Tibial nerve (tissue), 4 donors: ENCODE results near the gene OTUD5. TPM values are rescaled to one million over a fixed set of nuclear protein-coding genes. Genes with fewer than 3 reads are reported as not detected.

ENCODE experiments used
- DNase-seq, 2 donors: peaks; one replicate each; pipeline ENCODE4 v3.0.0-alpha.2; 2019; ENCODE audit warnings: low spot score in 2 of 2
- H3K27ac ChIP-seq, 4 donors: fragments of 200-600 bp; sonication (generic) in 3 of 4; one replicate each; pipeline ENCODE4 v1.5.1; 2017 to 2019; ENCODE audit warnings: mild to moderate bottlenecking in 1 of 4
- H3K27me3 ChIP-seq, 2 donors: fragments of 200-600 bp; sonication (generic) in 1 of 2; one replicate each; pipeline versions ENCODE4 v1.5.1 to v1.6.0; 2017 to 2019
- H3K36me3 ChIP-seq, 3 donors: fragments of 200-600 bp; sonication (generic); one replicate each; pipeline ENCODE4 v1.5.1; 2018 to 2019
- H3K4me1 ChIP-seq, 4 donors: fragments of 200-600 bp; sonication (generic) in 3 of 4; one replicate each; pipeline ENCODE4 v1.5.1; 2017 to 2019
- H3K4me3 ChIP-seq, 4 donors: fragments of 200-600 bp; sonication (generic) in 3 of 4; one replicate each; pipeline ENCODE4 v1.5.1; 2017 to 2019; ENCODE audit warnings: mild to moderate bottlenecking in 1 of 4, moderate library complexity in 1 of 4
- H3K9me3 ChIP-seq, 4 donors: fragments of 200-600 bp; sonication (generic) in 3 of 4; one replicate each; pipeline ENCODE4 v1.5.1; 2017 to 2019
- EP300 ChIP-seq, 2 donors: sonication (generic); formaldehyde crosslinking; IDR thresholded peaks; one replicate each; pipeline ENCODE4 v1.6.1; 2017; ENCODE audit warnings: antibody characterized with exemption in 2 of 2, mild to moderate bottlenecking in 1 of 2
- POLR2A ChIP-seq, 2 donors: fragments of 450-650 bp; IDR thresholded peaks; one replicate each; pipeline ENCODE4 v1.6.1; 2017; ENCODE audit warnings: antibody characterized with exemption in 2 of 2, mild to moderate bottlenecking in 2 of 2, moderate library complexity in 2 of 2
- WGBS, 2 donors: methylation state at CpG; one replicate each; pipeline ENCODE4 v1.1.5; 2018; 5-methylcytosine and 5-hydroxymethylcytosine counted together
- total RNA-seq, 4 donors: library from RNA; depleted of rRNA; stranded (reverse); fragments of >200 nt; gene quantifications; one replicate each; pipeline ENCODE4 v1.1.0, GENCODE V29; 2016
- TF ChIP-seq, protein P1 (sequence below), 5 experiments: fragments of 200-600 bp in 3 of 5; fragments of 450-650 bp in 2 of 5; sonication (generic) in 3 of 5; IDR thresholded peaks; one replicate each; pipeline ENCODE4 v1.5.1; 2016 to 2019; ENCODE audit warnings: antibody characterized with exemption in 5 of 5, mild to moderate bottlenecking in 3 of 5, moderate library complexity in 2 of 5

OTUD5 gene
- total RNA-seq, 4 donors from 2014 or later: 39.8 to 79.2 (median 51.6) TPM

DNA sequence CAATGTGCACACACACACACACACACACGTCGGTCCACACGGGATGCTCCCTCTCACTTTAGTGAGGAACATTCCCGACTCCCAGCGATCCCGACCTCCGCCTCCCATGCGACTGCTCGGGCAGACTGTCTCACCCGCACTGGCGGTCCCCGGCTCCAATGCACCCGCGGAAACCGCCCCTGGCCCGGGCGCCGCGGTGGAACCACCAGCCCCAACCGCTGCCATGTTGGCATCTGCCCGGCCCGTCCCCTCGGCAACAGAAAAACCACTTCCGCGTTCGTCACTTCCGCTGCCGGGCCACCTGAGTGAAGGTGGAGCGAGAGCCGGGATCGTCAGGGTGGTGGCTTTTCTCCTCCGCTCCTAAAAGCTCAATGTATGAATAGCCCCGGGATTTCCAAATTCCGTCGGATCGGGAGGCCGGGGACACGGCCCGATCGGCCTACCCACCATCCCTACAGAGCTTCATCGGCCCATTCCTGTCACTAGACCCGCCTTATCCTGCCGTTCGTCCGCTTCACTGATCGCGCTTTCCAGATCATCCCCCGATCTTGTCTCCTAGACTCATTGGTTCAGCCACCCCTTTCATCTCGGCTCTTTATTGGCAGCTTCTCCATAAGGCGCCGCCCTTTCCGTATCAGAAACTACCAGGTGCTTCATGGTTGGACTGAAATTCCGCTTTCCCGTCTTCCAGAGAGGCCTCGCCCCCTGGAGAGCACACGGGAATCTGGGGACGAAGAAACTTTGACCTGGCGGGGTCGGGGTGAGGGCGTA, 45.8 kb downstream of the OTUD5 start, which contains the start of gene SLC35A2:
Gene SLC35A2, minus strand, starts transcription at position 235 of the 771 bp plus-strand sequence. Its CDS starts 10 bp downstream, at position 225.
- DNase-seq: peak; percentile 68 to 71
- H3K27ac ChIP-seq: peak within 1 kb of the TSS; percentile 64 to 89 (median 78)
- peaks cover 0 to 17% (median 0%) of the 10 kb centered on the region in 3 donors for H3K36me3 ChIP-seq
- WGBS, 2 donors: 0 to 35% methylated on average over 21 to 47 of the region's 60 CpGs
- H3K4me1 ChIP-seq: peaks cover 0 to 17% (median 0%) of the 10 kb centered on the region in 4 donors
- H3K9me3 ChIP-seq: no peaks in the 10 kb centered on the region
- TF ChIP-seq, protein P1, sequence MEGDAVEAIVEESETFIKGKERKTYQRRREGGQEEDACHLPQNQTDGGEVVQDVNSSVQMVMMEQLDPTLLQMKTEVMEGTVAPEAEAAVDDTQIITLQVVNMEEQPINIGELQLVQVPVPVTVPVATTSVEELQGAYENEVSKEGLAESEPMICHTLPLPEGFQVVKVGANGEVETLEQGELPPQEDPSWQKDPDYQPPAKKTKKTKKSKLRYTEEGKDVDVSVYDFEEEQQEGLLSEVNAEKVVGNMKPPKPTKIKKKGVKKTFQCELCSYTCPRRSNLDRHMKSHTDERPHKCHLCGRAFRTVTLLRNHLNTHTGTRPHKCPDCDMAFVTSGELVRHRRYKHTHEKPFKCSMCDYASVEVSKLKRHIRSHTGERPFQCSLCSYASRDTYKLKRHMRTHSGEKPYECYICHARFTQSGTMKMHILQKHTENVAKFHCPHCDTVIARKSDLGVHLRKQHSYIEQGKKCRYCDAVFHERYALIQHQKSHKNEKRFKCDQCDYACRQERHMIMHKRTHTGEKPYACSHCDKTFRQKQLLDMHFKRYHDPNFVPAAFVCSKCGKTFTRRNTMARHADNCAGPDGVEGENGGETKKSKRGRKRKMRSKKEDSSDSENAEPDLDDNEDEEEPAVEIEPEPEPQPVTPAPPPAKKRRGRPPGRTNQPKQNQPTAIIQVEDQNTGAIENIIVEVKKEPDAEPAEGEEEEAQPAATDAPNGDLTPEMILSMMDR (IDR thresholded peaks at IDR 0.05): no peak
- TF ChIP-seq POLR2A (IDR thresholded peaks at IDR 0.05) (peak in 1 of 2 donors; percentile 56), EP300 (IDR thresholded peaks at IDR 0.05) (peak in 1 of 2 donors; percentile 76)
- H3K27me3 ChIP-seq: no peaks in the 10 kb centered on the region
- H3K4me3 ChIP-seq: peak within 1 kb of the TSS; percentile 43 to 77 (median 56)

DNA sequence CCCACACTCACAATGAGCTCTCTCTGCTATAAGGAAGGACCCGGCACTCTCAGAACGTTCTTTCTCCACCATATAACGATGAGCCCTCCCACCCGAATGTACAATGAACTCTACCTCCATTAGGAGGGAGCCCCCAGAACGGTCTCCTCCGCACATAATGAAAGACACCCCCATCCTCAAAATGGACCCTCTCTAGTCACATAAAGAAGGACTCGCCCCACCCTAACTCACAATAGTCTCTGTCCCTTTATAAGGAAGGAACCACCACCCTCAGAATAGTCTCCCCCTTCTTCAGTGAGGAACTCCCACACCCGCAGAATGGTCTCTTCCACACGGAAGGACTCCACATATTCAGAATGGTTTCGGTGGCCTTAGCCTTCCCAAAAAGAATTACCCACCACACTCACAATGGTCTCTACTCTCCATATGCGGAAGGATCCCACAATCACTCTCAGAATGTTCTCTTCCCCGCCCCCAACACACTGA, 46.4 kb downstream of the OTUD5 start:
- WGBS, 2 donors: 0 to 36% methylated on average over 8 to 12 of the region's 12 CpGs
- H3K4me3 ChIP-seq: peak overlapping the region; percentile 43 to 77 (median 56)

DNA sequence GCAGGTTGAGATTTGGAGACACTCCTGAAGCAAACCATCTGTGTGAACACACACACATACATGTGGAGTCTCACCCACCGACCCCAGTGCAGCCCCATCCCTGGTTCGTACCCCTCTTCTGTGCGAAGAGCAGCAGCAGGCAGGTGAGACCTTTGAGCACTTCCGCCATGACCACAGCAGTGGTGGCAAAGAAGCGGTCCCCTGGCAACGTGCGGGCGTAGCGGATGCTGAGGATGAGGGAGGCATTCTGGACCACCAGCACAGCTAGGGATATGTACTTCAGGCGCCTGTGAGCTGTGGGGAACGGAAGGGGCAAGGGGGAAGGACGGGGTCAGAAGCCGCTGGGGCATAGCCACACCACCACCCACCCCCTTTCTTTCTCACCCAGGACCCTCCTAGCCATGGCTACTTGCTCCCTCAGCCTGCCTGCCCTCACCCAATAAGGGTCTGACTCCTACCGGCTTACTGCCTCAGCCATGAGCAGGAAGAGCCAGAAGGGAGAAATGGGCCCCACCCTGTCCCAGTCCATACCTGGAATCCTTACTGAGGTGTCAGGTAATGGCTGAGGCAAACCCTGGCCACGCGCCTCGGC, 47.6 kb downstream of the OTUD5 start:
- no peak overlapping the region for H3K27ac ChIP-seq
- TF ChIP-seq EP300 (IDR thresholded peaks at IDR 0.05) (no peak), POLR2A (IDR thresholded peaks at IDR 0.05) (no peak)
- TF ChIP-seq, protein P1 (IDR thresholded peaks at IDR 0.05): no peak
- peaks cover 0 to 31% (median 0%) of the 10 kb centered on the region in 3 donors for H3K36me3 ChIP-seq
- no peaks in the 10 kb centered on the region for H3K9me3 ChIP-seq
- DNase-seq: no peak
- H3K4me3 ChIP-seq: no peak overlapping the region
- WGBS, 2 donors: 85 to 87% methylated on average over 13 to 17 of the region's 17 CpGs
- no peaks in the 10 kb centered on the region for H3K27me3 ChIP-seq
- peaks cover 0 to 16% (median 0%) of the 10 kb centered on the region in 4 donors for H3K4me1 ChIP-seq

More for the DNA sequence above, 46.4 kb downstream of the OTUD5 start:
- Histone ChIP-seq H3K36me3 (peaks cover 0 to 23% (median 0%) of the 10 kb centered on the region in 3 donors), H3K27me3 (no peaks in the 10 kb centered on the region), H3K4me1 (peaks cover 0 to 16% (median 0%) of the 10 kb centered on the region in 4 donors), H3K9me3 (no peaks in the 10 kb centered on the region), H3K27ac (peak overlapping the region in 3 of 4 donors; percentile 19 to 89 (median 78))
- no peak for TF ChIP-seq POLR2A (IDR thresholded peaks at IDR 0.05)
- no peak for TF ChIP-seq EP300 (IDR thresholded peaks at IDR 0.05)
- TF ChIP-seq, protein P1 (IDR thresholded peaks at IDR 0.05): no peak
- no peak for DNase-seq

DNA sequence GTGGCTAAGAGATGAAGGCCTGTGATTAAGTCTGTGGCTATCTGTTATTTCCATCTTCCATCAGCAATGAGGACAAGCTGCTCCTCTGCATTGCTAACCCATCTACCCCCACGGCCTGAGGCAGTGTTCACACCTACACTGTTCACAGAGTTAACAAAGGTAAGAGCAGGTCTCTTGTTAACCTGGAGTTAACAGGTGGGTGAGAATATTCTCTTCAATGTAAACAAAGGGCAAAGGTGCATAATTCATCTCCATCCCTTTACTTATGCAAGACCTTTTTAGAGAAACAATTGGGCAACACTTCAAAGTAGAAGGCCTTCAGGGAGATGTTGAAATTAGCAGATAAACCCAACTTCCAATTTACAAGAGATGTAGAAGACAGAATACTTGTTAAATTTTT, 48.8 kb downstream of the OTUD5 start:
- no peak for TF ChIP-seq POLR2A (IDR thresholded peaks at IDR 0.05)
- TF ChIP-seq, protein P1 (IDR thresholded peaks at IDR 0.05): no peak
- no peak for TF ChIP-seq EP300 (IDR thresholded peaks at IDR 0.05)
- DNase-seq: no peak
- 45 to 86% methylated on average over 1 of the region's 1 CpG for WGBS, 2 donors

More for the DNA sequence above, 48.8 kb downstream of the OTUD5 start:
- H3K36me3 ChIP-seq: peaks cover 0 to 31% (median 0%) of the 10 kb centered on the region in 3 donors
- H3K27ac ChIP-seq: no peak overlapping the region
- no peaks in the 10 kb centered on the region for H3K27me3 ChIP-seq
- H3K4me1 ChIP-seq: peaks cover 0 to 16% (median 0%) of the 10 kb centered on the region in 4 donors
- no peak overlapping the region for H3K4me3 ChIP-seq
- H3K9me3 ChIP-seq: no peaks in the 10 kb centered on the region
